ENCODE results near the gene SMIM30.

SMIM30 gene

GRCh38 chr7:113076703-113077102 is 41.7 kb downstream of the SMIM30 start:
- no peak for TF ChIP-seq Cebpa-rat (IDR thresholded peaks at IDR 0.05)
- Histone ChIP-seq H3K4me3 (no peak overlapping the region), H3K9me3 (replicated peaks in 1 of 11) (no peaks in the 10 kb centered on the region), H3K36me3 (no peaks in the 10 kb centered on the region), H4K20me1 (no peaks in the 10 kb centered on the region), H3K9ac (no peak overlapping the region), H3K4me2 (no peak overlapping the region), H3K27ac (no peak overlapping the region), H3K27me3 (no peaks in the 10 kb centered on the region), H3K4me1 (peaks cover 0 to 6% (median 1%) of the 10 kb centered on the region in 10 experiments; a peak in 10 of 20 replicates)

DNA sequence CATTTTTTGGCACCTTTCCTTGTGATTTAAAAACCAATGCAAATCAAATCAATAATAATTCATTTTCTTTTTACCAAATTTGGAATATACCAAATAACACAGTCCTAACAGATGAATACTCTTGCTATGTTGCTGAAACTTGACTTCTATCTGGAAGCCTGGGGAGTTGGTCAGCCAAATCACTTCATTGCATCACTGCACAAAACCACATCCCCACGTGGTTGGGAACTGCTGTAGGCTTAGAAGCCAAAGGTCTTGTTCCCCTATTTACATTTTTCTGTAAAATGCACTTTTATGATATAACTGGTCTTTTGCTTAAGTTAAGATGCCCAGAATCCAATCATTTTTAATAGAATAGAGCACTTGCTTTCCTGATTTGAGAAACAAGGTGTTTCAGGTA is 46.9 kb downstream of the SMIM30 start:
- TF ChIP-seq Cebpa-rat (IDR thresholded peaks at IDR 0.05) = peak in 5 of 11 experiments; percentile 28 to 55 (median 49); a peak in 5 of 22 replicates
- H3K4me3 ChIP-seq = no peak overlapping the region
- no peaks in the 10 kb centered on the region for H3K27me3 ChIP-seq
- H3K4me1 ChIP-seq = peaks cover 8 to 19% (median 10%) of the 10 kb centered on the region in 10 experiments
- no peaks in the 10 kb centered on the region for H4K20me1 ChIP-seq
- H3K36me3 ChIP-seq = no peaks in the 10 kb centered on the region
- no peak overlapping the region for H3K27ac ChIP-seq
- H3K9me3 ChIP-seq (replicated peaks in 1 of 11) = peaks cover 0 to 5% (median 0%) of the 10 kb centered on the region in 11 experiments; a peak in 2 of 22 replicates
- no peak overlapping the region for H3K9ac ChIP-seq
- peak overlapping the region; percentile 1 to 79 (median 59); a peak in 20 of 22 replicates for H3K4me2 ChIP-seq
